Kidney (tissue), 22 donors: ENCODE data around the gene NKRF. TPM values are rescaled to one million over a fixed set of nuclear protein-coding genes. Genes with fewer than 3 reads are reported as not detected.
A peak's percentile ranks its signal among the peaks of the same experiment; 100 is the strongest.

ENCODE experiments used
- DNase-seq, 5 donors: peaks; one replicate each; pipeline ENCODE4 v3.0.0-alpha.2; 2013 to 2020
- FAIRE-seq: peaks from 2 replicates; lab custom pipeline; 2012; peaks lifted over from hg19 to GRCh38; lab: Jason Lieb, UNC
- H3K27ac ChIP-seq, 2 donors: one replicate each; pipeline ENCODE4 v1.7.0; 2013; ENCODE audit warnings: low read depth in 2 of 2, low read length in 2 of 2, inconsistent platforms in 1 of 2
- H3K27me3 ChIP-seq: one replicate; pipeline ENCODE4 v1.7.1; 2013; ENCODE audit warnings: low read length, inconsistent platforms; ENCODE audit not compliant: control insufficient read depth, insufficient read depth
- H3K36me3 ChIP-seq, 3 donors: one replicate each; pipeline versions ENCODE4 v1.7.0 to v1.7.1; 2013; ENCODE audit warnings: low read length in 3 of 3, control low read depth in 1 of 3, inconsistent platforms in 1 of 3; ENCODE audit not compliant: insufficient read depth in 3 of 3, control insufficient read depth in 2 of 3
- H3K4me1 ChIP-seq, 3 donors: one replicate each; pipeline versions ENCODE4 v1.7.0 to v1.7.1; 2013; ENCODE audit warnings: low read length in 3 of 3, inconsistent platforms in 1 of 3, low read depth in 1 of 3; ENCODE audit not compliant: control insufficient read depth in 2 of 3, insufficient read depth in 2 of 3
- H3K4me3 ChIP-seq, 3 donors: one replicate each; pipeline versions ENCODE4 v1.7.0 to v1.8.1; 2013; ENCODE audit warnings: low read length in 3 of 3, control low read depth in 1 of 3, inconsistent platforms in 1 of 3
- H3K9ac ChIP-seq, 3 donors: one replicate each; pipeline versions ENCODE4 v1.7.0 to v1.7.1; 2013; ENCODE audit warnings: low read length in 3 of 3, control low read depth in 1 of 3, inconsistent platforms in 1 of 3
- H3K9me3 ChIP-seq, 3 donors: one replicate each; pipeline versions ENCODE4 v1.7.0 to v1.7.1; 2013; ENCODE audit warnings: low read length in 3 of 3, control low read depth in 1 of 3, inconsistent platforms in 1 of 3; ENCODE audit not compliant: control insufficient read depth in 2 of 3, insufficient read depth in 1 of 3
- intact Hi-C: fragments of 100-400 bp; cut with DNase I; formaldehyde crosslinking; loops from one replicate; pipeline ENCODE4 v1.11.1; 2022
- long read RNA-seq, 10 donors: library from polyadenylated mRNA in 1 of 10; unstranded in 1 of 10; transcript quantifications; one replicate each; pipeline ENCODE4 v2.0.0 and lab custom pipeline, GENCODE V29; 2021 to 2026
- polyA plus RNA-seq: library from polyadenylated mRNA; stranded (reverse); fragments of 350-450 nt; fragmentation: Illumina TruSeq; extraction: RNeasy Lipid Tissue Mini Kit (QIAGEN cat#74804); gene quantifications from one replicate; pipeline ENCODE4 v1.2.3, GENCODE V29; 2014; ENCODE audit warnings: low read depth, low replicate concordance; ENCODE audit not compliant: insufficient read depth
- total RNA-seq: library from RNA; stranded (reverse); fragmentation: NEBNext Ultra II Directional; extraction: Animal tissue kit (Norgen Biotek cat#: 25700); gene quantifications from one replicate; pipeline ENCODE4 v1.2.1, GENCODE V29; 2021
- TF ChIP-seq, protein P1 (sequence below): IDR thresholded peaks from 3 replicates; pipeline ENCODE4 v1.5.1; 2012; ENCODE audit warnings: mild to moderate bottlenecking, moderate library complexity, borderline replicate concordance; ENCODE audit not compliant: insufficient read depth; ENCODE audit errors: extremely low read depth
- donor health status: control.
- donor health status: control.
- donor health status: control.
- donor health status: control.
- donor health status: control.
- donor health status: DM: yes; HTN: yes; CAD: no.
- donor health status: Normal renal cell carcinoma (clear cell type).

Gene NKRF
- total RNA-seq = 9.0 TPM
- polyA plus RNA-seq = 5.7 TPM
- long read RNA-seq, donor 1, partial matches to known transcripts = 0 of 4 reads
- long read RNA-seq, donor 1, other reads (novel, unspliced or antisense) = 0 of 4 reads
- long read RNA-seq, donor 2, partial matches to known transcripts = 0 of 4 reads
- long read RNA-seq, donor 2, other reads (novel, unspliced or antisense) = 0 of 4 reads
- long read RNA-seq, donor 3, partial matches to known transcripts = 0 of 2 reads
- long read RNA-seq, donor 3, other reads (novel, unspliced or antisense) = 0 of 2 reads
- long read RNA-seq, donor 4, partial matches to known transcripts = 0 of 1 reads
- long read RNA-seq, donor 4, other reads (novel, unspliced or antisense) = 0 of 1 reads
- long read RNA-seq, donor 5 = 0 reads
- long read RNA-seq, donor 6 = 0 reads
- long read RNA-seq, donor 7, transcript NKRF-201 (3 exons, 3,817 nt) = major isoform, 7 of 9 reads
- long read RNA-seq, donor 7, partial matches to known transcripts = 0 of 9 reads
- long read RNA-seq, donor 7, other reads (novel, unspliced or antisense) = 0 of 9 reads
- long read RNA-seq, donor 8, partial matches to known transcripts = 0 of 2 reads
- long read RNA-seq, donor 8, other reads (novel, unspliced or antisense) = 0 of 2 reads
- long read RNA-seq, donor 9, partial matches to known transcripts = 8 of 10 reads
- long read RNA-seq, donor 9, other reads (novel, unspliced or antisense) = 0 of 10 reads
- long read RNA-seq, donor 10, partial matches to known transcripts = 0 of 2 reads
- long read RNA-seq, donor 10, other reads (novel, unspliced or antisense) = 0 of 2 reads

DNA sequence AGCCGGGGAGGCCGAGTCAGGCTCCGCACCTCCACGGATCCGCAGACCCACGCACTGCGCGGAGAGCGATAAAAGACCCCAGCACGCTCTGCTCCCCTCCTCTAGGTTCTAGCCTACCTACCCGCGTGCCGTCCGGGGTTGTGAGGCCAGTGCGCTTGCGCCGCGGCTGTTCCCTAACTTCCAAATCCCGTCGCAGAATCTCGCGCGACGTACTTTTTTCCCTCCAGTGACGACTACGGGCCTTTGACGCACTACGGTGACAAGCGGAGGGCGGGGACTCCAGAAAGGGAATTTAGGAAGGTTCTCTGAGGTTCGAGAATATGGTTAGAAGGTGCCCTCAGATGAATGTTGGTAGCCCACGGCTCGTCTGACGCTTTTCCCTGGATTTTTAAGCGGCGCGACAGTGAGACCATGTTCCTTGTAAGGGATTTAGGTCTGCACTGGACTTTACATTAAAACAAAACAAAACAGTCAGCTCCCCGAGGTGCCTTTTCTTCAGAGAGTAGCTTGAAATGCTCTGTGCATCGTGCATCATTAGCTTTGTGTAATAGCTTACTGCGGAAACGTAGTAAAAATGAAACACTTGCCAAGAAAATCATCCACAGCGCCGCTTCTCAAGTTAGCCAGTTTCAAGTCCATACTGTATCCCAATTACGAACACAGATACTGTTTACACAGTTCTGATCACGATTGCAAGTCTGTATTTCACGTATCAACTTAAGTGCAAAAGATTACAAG is at the start of gene NKRF:
TSS of gene NKRF (minus strand) at position 145 of the 738 bp plus-strand sequence.
- FAIRE-seq = peak; percentile 60
- DNase-seq = peak; percentile 93 to 97 (median 96)

DNA sequence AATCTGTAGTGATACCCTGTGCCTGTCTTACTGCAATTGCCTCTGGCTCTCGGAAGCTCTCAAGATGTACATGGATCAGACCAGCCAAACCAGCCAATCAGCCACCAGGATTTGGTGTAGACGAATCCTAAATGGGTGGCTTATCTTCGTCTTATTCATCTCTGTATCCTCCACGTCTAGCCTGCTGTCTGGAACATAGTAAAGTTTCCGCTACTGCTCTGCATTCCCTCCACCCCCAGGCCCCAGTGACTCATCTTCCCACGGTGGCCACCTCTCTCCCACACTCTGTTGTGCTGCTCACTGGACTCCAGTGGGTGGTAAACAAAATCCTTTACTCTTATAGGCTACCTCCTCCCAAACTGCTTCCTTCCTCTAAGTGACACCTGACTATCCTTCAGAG is 48.9 kb upstream of the NKRF start:
- no peaks in the 10 kb centered on the region for H3K27me3 ChIP-seq
- H3K9me3 ChIP-seq = no peaks in the 10 kb centered on the region
- DNase-seq (no peak), FAIRE-seq (no peak)
- no peaks in the 10 kb centered on the region for H3K36me3 ChIP-seq
- TF ChIP-seq, protein P1, sequence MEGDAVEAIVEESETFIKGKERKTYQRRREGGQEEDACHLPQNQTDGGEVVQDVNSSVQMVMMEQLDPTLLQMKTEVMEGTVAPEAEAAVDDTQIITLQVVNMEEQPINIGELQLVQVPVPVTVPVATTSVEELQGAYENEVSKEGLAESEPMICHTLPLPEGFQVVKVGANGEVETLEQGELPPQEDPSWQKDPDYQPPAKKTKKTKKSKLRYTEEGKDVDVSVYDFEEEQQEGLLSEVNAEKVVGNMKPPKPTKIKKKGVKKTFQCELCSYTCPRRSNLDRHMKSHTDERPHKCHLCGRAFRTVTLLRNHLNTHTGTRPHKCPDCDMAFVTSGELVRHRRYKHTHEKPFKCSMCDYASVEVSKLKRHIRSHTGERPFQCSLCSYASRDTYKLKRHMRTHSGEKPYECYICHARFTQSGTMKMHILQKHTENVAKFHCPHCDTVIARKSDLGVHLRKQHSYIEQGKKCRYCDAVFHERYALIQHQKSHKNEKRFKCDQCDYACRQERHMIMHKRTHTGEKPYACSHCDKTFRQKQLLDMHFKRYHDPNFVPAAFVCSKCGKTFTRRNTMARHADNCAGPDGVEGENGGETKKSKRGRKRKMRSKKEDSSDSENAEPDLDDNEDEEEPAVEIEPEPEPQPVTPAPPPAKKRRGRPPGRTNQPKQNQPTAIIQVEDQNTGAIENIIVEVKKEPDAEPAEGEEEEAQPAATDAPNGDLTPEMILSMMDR = no peak
- intact Hi-C loops = no loop called here
- H3K4me3 ChIP-seq = no peak overlapping the region
- peaks cover 0 to 4% (median 0%) of the 10 kb centered on the region in 3 donors for H3K4me1 ChIP-seq
- no peak overlapping the region for H3K9ac ChIP-seq
- no peak overlapping the region for H3K27ac ChIP-seq

More for the DNA sequence above, at the start of gene NKRF:
- Histone ChIP-seq H3K27ac (peak within 1 kb of the TSS; percentile 95 to 98), H3K9me3 (no peaks in the 10 kb centered on the region), H3K9ac (peak within 1 kb of the TSS; percentile 77 to 87 (median 79)), H3K4me3 (peak within 1 kb of the TSS; percentile 90 to 91 (median 91)), H3K36me3 (no peaks in the 10 kb centered on the region), H3K27me3 (no peaks in the 10 kb centered on the region), H3K4me1 (peaks cover 0 to 2% (median 0%) of the 10 kb centered on the region in 3 donors)
- TF ChIP-seq, protein P1 = no peak
- intact Hi-C loops = no loop called here

DNA sequence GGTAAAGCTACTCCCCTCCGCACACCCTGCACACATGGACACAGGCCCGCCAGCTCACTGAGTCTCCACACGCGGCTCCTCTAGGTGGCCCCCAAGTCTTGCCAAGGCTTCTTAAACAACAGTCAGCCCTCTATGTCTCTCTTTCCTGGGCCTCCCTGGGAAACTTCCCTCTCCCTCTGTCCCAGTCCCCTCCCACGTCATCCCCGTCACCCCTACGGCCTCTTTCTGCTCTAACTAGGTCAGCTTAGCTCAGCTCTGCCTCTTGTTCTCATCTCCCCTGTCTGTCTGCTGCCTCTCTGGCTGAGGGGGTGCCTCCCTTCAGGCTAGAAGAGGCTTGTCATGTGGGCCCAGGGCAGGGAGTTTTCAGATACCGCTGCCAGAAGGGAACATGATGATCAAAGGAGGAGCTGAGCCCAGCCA is 47.9 kb upstream of the NKRF start:
- peaks cover 0 to 4% (median 0%) of the 10 kb centered on the region in 3 donors for H3K4me1 ChIP-seq
- TF ChIP-seq, protein P1 = peak; percentile 4
- no peak overlapping the region for H3K27ac ChIP-seq
- H3K9ac ChIP-seq = no peak overlapping the region
- FAIRE-seq (no peak), DNase-seq (peak; percentile 76 to 85 (median 79))
- no peaks in the 10 kb centered on the region for H3K27me3 ChIP-seq
- intact Hi-C loops = no loop called here
- no peak overlapping the region for H3K4me3 ChIP-seq
- no peaks in the 10 kb centered on the region for H3K36me3 ChIP-seq
- H3K9me3 ChIP-seq = no peaks in the 10 kb centered on the region
